HG03558 (cell line): ENCODE results near the gene DENND1A.

Experiments used
- ATAC-seq: cut with Tn5 transposase; IDR thresholded peaks from one replicate; pipeline ENCODE4 v1.9.1; 2021; ENCODE audit warnings: moderate number of reproducible peaks; ENCODE audit not compliant: unreplicated experiment; ENCODE audit errors: extremely low read depth

Gene DENND1A

DNA sequence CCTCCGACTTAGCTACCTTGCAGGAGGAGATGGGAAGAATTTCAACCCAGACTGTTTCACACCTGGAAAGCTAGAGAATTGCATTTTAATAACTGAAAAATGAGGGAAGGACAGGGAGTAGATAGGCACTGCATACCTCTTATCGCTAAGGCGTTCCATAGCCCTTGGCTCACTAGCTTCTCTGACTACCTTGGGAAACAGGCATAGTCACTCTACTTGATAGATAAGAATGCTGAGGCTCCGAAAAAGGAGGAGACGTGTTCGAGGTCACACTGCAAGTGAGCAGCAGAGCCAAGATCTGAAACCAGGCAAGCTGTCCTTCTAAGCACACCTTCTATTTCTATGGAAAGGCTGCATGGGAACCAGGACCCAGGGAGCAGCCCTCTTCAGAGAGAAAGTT lies 405.1 kb downstream of the DENND1A start:
- ATAC-seq: no peak

DNA sequence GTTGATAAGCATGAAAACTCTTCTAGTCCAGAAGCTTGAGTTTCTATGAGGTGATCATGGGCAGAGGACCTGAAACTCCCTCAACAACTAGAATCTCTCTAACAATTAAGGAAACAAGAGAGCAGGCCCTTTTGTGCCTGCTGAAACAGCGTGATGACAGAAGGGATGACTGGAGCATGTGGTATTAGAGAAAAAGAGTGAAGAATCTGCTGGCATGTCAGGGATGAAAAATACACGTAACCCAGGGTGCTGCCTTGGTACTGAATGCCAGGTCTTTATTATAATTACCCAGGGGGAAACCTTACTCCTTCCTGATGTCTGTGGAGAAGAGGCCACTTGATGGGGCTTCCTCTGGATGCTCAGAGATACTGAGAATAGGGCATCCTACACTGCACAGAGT lies 406.1 kb downstream of the DENND1A start:
- ATAC-seq: no peak

DNA sequence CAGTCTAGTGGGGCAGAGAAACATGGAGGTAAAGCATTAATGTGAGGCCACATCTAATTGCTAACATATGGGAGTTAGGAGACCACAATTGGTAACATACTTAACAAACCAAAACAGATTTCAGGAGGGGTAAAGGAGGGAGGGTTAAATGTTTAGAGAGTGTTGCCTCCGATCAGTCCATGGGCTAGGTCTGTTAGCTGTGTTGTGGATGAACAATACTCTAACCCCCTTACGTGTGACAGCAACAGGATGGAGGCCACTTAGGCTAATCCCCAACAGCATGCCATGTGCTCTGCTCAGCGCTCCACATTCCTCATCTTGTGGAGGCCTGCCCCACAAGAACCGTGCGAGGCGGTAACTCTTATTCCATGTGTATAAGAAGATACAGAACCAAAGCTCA lies 406.9 kb downstream of the DENND1A start:
- no peak for ATAC-seq

DNA sequence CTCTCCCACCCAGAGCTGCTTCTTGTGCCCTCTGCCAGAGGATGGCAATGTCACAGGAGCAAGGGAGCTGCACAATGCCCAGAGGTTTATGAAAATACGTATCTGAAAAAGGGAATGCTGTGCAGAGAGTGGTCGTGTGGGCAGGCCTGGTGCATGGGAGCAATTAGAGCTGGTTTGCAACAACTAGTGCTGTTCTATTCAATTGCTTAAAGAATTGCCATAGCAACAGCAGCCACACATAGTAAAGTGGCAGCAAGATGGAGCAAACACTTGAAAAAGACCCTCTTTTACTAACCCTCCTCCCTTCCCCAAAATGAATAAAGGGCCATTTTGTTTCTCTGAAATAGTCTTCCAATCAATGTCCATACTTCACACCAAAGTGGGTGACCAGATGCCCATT lies 407.7 kb downstream of the DENND1A start:
- ATAC-seq: no peak

DNA sequence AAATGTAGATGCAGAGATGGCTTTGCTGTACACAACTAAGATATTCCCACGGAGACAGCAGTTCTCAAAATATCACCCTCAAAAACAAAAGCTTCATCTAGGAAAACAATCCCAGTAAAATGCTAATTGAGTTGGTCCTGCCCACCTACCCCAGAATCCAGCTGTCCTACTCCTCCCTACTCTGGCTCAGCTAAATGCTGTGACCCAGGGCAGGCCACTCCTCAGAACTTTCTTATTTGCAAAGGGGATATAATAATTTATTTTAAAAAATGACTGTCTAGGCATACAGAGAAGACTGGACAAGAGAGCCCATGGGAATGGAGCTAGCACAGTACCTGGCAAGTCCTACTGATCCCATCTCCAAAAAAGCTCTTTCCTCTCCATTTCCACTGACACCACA lies 411.6 kb downstream of the DENND1A start:
- ATAC-seq: no peak

DNA sequence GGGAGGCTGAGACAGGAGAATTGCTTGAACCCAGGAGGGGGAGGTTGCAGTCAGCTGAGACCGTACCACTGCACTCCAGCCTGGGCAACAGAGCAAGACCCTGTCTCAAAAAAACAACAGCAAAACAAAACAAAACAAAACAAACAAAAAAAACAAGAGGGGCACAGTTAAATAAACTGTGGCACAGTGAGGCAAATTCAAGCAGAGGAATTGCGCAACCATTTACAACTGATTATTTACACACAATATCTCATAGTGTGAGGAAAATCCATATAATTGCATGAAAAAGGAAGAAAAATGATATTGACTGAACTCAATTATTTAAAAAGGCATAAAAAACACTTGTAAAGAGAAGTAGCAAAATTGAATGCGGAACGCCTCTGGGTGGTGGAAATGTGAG lies 412.4 kb downstream of the DENND1A start:
- no peak for ATAC-seq

DNA sequence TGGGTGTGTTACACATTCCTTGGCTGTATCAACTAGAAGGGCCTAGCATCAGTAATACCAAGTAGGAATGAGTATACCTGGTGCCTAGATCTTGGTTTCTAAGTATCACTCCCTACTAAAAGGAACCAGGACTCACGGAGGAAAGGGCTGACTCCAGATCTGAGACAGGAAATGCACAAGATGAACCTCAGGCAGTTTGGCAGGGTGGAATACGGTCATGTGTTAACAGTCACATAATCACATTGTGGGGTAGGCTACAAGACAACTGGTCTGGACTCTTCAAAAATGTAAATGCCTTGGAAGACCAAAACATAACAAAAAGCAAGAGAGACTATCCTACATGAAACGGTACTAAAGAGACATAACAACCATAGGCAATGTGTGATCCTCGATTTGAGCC lies 415.2 kb downstream of the DENND1A start:
- ATAC-seq: no peak

DNA sequence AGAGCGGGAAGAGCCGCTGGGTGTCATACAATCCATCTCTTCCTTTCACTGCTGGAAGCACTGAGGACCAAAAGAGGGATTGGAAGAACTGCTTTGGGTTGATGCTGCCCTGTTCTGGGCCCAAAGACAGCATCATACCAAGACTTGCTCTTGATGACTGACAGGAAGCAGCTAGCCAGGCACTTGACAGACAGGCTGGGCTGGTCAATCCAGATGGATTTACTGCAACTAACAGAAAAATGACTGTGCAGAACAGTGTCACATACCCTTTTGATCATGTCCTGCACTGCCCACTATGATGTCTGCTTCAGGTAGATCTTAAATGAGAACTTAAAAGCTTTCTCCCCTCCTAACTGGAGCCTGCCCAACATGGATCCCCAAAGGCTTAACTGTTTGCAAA lies 416.4 kb downstream of the DENND1A start:
- no peak for ATAC-seq

DNA sequence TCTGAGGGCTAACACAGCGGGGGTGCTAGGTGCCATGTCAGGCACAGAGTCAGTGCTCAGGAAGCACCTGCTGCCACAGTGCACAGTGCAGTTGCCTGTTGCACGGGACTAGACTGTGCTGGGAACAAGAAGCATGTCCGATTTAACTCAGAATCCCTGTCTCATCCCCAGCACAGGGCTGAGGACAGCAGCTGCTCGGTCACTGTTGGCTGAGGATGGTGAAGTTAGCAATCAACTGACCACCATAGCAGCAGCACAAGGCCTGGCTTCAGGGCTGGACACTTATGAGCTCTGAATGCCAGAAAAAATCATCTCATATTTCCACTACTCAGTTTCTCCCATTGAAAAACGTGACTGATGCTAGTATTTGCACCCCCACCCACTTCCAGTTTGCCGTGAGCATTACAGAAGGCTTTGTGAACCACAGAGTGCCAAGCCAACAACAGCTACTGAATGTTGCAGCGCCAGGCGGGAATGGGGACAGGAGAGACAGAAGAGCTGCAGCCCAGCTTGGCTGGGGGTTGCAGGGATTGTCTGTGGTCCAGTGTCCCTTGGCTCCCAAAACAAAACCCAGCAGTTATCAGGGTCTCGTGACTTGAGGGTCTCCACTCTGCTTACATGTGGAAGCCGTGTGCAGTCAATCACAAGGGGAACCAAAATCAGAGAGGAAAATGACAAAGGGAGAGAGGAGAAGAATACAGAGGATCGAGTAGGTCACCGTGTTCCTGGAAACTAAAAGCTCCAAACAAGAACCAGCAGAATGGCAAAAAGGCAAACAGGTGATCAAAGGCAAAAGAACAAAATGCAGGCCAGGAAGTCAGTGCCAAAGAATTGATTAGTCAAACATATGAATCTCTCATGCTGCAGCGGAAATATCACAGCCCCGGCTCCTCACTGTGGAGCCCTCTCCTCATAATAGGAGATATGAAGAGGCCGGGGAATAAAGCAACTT lies 418.3 kb downstream of the DENND1A start:
- ATAC-seq: no peak

DNA sequence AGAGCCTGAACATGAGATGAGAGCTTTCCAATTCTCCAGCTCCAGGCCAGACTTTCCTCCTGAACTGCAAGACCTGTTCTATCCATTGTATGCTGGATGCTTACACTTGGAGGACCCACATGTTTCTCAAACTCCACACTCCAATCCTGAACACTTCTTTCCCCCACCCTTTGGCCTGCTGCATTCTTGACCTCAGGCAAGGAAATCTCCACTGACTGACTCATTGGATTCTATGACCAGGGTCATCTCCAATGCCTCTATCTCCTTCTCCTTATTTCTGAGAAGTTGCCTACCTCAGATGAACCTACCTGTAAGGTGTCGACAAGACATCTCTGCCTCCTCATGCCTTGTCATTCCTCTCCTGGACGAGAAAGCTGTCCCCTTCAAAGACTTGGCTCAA lies 420.3 kb downstream of the DENND1A start:
- no peak for ATAC-seq

DNA sequence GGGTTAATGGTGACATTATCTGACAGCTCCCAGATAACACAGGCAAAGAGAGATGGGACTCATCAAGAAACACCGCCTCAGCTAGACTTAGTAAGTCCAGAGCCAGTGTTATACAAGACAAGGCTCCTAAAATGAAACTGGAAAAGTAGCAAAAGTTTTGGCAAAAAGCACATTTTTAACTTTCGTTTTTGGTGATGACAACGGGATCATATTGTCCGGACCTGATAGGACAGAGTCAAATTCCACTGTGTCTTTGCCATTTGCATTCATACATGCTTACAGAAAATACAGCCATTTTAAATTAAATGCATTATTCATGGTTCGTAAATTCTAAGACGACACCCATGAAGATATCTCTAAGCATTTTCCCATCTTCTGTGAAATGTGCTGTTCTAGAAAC lies 421.9 kb downstream of the DENND1A start:
- ATAC-seq: no peak

DNA sequence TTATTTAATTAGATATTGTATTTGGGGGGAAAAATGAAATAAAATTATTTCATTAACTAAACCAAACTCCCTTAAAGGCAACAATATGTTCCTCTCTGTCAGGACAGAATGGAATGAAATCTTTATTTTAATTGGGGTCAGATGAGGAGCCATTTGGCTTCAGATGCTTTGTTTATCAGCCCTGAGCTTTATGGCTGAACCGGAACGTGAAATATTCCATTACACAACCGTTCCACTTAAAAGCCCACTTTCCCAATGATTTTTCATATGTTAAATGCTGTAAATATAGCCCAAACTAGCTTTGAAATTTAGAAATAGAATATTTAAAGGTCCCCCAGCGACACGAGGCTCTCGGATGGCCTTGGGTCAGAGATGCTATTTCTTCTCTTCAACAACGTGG lies 424.4 kb downstream of the DENND1A start:
- ATAC-seq: no peak

DNA sequence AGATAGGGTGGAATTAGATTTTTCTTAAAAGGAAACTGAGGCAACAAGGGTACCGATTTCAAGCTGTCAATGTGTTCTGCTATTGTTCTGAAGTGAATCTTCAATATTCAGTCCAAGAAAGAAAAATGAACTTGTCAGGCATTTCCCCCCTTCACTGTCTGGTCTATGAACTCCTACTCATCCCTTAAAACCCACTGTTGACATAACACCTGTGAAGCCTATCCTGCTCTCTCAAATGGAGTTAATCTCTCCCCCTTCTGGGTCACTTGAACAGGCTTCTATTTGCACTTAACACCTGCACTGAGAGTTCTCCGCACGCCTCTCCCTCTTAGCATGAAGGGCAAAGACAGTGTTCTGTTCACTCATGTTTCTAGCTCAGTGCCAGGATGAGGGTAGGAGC lies 429.6 kb downstream of the DENND1A start:
- no peak for ATAC-seq

DNA sequence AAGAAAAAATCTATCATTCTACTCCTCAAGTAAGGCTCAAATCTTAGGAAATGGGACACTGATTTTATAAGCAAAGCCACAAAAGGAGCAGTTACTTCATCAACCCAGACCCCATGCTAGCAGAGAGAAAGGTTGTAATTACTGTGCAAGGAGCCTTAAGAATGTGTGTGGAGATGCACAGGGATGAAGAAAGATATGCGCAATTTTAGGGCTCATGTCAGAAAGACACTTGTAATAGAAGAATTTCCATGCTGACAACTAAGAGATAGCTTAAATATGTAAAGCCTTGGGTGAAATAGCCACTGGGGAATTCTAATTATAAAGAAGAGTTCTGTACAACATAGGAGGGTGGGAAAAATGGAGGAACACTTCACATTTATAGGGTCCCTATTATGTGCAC lies 432.1 kb downstream of the DENND1A start:
- ATAC-seq: no peak

DNA sequence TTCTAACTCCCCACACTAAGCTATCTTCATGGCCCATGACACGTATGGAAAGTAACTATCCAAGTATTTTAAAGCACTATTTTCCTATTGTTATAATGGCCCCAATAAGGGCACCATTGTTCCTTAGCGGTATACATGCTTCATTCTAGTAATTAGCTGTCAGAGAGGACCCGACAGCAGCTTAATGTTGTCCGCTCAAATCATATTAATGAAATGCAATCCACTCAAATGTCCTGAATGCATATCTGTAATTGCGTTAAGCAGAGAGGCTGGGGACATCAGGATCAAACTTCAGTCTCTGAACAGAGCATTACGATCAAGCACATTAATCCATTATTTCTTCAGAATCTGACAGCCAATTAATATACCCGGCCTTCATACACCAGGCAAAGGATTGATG lies 434.2 kb downstream of the DENND1A start:
- ATAC-seq: no peak

DNA sequence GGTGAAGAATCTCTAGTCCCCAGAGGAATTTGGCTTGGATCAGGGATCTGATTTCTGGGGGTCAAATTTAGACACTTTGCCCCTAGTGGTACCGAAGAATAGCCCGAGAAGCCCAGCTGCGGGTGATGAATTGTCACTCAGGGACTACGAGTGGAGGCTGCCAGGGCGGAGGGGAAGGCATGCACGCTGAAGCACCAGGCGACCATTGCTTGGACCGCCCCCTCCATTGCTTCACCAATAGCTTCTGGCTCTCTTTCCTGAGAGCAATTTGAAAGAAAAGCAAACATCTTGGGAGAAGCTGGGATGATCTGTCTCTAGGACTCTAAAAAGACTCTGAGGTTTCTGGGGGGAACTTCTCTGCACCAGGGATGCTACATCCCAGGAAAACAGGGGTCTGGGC lies 436.3 kb downstream of the DENND1A start:
- ATAC-seq: no peak

DNA sequence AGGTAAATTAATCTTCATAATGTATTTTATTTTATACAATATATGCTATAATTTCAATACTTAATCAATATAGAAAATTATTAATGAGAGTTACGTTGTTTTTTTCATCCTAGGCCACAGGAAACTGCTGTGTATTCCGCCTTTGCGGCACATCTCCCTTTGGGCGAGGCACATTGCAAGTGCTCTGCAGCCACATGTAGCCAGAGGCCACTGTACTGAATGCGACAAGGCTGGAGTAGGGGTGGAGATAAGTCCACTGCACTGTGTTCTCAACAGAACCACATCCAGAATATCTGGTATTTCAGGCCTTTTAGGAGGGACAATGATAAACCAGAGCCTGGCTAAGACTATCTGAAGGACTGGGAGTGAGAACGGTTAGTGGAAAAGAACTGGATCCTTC lies 439.2 kb downstream of the DENND1A start:
- ATAC-seq: no peak

DNA sequence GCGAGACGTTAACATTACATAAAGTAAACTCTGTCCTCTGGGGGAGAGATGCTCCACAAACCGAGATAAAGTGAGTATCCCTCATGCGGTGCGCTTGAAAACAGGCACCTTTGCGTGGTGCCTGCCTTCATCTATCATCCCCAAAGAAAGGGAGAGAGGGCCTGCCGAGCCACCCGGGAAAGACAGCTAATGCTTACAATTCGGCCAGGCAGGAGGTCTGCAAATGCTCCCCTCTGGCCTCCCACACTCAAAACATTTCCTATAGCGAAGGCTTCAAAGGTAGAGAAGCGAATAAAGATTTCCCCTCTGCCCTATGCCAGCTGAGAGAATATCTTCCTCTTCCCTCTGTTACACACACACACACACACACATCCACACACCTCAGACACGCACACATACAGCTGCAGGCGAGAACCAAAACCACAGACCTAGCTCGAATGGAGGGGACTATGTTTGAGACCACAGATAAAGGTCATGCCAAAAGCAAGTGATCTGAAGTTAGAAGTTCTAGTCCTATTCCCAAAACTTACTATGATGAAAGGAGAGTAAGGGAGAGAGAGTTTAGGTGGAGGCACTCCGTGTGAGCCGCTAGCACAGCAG lies 441.1 kb downstream of the DENND1A start:
- no peak for ATAC-seq

DNA sequence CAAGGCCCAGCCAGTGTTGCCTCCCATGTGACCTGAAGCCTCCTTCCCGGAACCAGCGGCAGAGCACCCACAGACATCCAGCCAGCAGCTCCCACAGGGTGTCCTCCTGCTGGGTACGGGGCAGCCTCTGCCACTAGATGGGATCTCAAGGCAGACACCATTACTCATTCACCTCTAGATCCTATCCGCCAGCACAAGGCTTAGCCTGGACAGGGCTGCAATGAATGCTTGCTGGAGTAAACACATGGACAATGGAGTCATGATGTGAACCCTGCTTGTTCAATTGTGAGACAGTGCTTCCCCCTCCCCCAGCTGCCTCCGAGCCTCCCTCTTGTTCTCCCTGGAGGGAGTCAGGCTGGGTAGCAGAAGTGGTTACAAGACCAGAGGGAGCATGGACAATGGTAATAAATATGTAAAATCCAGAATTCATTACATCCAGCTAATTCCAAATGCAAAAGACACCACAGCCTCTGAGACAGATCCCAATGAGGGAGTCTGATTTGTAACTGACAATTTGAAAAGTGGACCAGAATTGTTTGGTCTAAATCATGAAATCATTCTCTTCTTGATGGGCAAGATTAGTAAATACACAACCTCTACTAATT lies 441.9 kb downstream of the DENND1A start:
- ATAC-seq: no peak

DNA sequence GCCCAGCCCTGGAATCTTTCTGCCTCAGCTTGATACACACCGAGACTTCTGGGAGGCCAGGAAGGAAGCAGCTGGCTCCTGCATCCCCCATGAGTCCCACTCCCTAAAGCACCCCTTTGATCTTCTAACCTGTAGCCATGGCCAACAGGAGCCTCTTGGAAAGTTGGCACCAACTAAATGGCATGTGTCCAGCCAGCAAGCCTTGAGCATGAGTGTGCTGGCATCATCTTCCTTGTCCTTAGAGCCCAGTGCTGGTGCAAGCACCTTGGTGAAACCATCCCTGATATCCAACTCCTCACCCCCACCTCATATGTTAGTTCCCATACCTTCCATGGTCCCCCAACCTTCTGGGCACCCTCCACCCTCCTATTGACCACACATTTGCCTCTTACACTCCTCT lies 443.5 kb downstream of the DENND1A start:
- ATAC-seq: no peak

DNA sequence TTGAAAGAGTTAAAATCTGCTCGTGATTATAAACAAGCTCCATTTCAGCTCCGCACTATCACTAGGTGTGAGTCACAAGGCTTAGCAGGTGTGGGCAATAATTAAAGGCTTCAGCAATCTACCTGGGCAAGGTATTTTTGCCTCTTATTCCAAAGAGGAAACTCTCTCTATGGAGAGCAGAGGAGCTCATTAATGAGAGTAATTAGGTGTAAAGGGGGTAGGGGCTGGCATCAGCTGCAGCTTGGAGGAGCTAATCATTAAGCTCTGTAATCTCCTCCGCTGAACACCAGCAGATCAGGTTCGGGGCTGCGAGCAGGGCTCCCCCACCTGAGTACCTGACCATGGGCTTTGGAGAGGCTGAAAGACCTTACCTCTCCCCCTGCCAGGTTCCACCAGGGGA lies 444.7 kb downstream of the DENND1A start:
- ATAC-seq: no peak

DNA sequence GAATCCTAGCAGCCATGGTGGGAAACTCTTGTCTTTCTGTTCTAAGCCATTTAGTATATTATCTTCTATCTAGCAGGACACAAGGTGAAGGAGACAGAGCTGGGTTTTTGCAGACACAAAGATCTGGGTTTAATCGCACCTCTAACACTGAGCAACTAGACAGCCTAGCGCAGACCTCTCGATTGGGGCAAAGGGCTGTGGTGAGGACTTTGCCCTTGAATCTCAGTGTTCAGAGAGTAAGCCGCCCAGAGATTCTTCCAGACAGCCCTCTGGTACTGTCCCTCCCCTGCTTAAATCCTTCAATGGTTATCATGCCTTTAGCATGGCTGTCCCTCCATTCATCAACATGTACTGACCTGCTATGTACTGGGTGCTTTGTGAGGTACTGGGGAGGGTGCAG lies 445.8 kb downstream of the DENND1A start:
- no peak for ATAC-seq
